GM19035 (cell line): ENCODE measurements around the gene RFX2.
"Not testable (repeated sequence)": the region's sequence is repeated elsewhere in the genome, so short reads cannot be mapped to it uniquely, and the experiment has no call there.

Source experiments
- ATAC-seq: cut with Tn5 transposase; IDR thresholded peaks from one replicate; pipeline ENCODE4 v1.9.1; 2021; ENCODE audit not compliant: unreplicated experiment

RFX2 gene

GRCh38 chr19:5974721-5975387 is 135.4 kb downstream of the RFX2 start:
- no peak for ATAC-seq

GRCh38 chr19:5973867-5974635 is 136.2 kb downstream of the RFX2 start:
- no peak for ATAC-seq

GRCh38 chr19:5973376-5973775 is 136.9 kb downstream of the RFX2 start:
- ATAC-seq = no peak

GRCh38 chr19:5972355-5972731 is 138.0 kb downstream of the RFX2 start:
- ATAC-seq = no peak

GRCh38 chr19:5971714-5972354 is 138.5 kb downstream of the RFX2 start:
- no peak for ATAC-seq

GRCh38 chr19:5969476-5969875 is 140.8 kb downstream of the RFX2 start:
- no peak for ATAC-seq

- ATAC-seq = no peak
These were observed 141.6 kb downstream of the RFX2 start for GRCh38 chr19:5968431-5969373.

- ATAC-seq = no peak
These were observed 142.3 kb downstream of the RFX2 start for GRCh38 chr19:5967994-5968430.

GRCh38 chr19:5967571-5967970 is 142.7 kb downstream of the RFX2 start:
- ATAC-seq = no peak

- no peak for ATAC-seq
These were observed 143.4 kb downstream of the RFX2 start for GRCh38 chr19:5966941-5967340.

GRCh38 chr19:5966215-5966614 is 144.1 kb downstream of the RFX2 start:
- no peak for ATAC-seq

- no peak for ATAC-seq
These were observed 145.3 kb downstream of the RFX2 start for GRCh38 chr19:5964816-5965565.

GRCh38 chr19:5963855-5964254 is 146.4 kb downstream of the RFX2 start:
- no peak for ATAC-seq

GRCh38 chr19:5963259-5963658 is 147.0 kb downstream of the RFX2 start:
- not testable (repeated sequence) for ATAC-seq

GRCh38 chr19:5961969-5962945 is 148.0 kb downstream of the RFX2 start:
- no peak for ATAC-seq

GRCh38 chr19:5961641-5961968 is 148.7 kb downstream of the RFX2 start:
- ATAC-seq = not testable (repeated sequence)

GRCh38 chr19:5960005-5961001 is 150.0 kb downstream of the RFX2 start:
- ATAC-seq = no peak
